Measurements from ENCODE around the gene CADPS2.

Gene CADPS2

DNA sequence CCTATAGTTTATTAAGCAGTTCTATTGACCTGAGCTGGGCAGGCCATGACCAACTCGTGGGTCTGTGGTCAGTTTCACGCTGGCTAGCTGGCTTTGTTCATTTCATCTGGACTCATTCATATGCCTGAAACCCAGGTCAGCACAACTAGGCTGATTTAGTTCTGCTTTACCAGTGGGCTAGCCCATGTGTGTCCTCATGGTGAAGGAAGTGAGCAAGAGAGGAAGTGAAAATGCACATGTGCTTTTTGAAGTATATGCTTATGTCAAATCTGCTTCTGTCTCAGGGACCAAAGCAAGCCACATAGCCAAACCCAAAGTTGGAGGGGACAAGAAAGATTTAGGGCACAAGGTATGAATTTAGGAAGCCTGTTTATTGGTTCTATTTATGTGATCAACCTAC lies 341.8 kb downstream of the CADPS2 start:
- Histone ChIP-seq H3K79me2 (ENCODE audit: insufficient read depth, low read length) (no peaks in the 10 kb centered on the region), H2AFZ (ENCODE audit: low read depth, low read length) (no peak overlapping the region), H3K4me1 (ENCODE audit: insufficient read depth, low read length) (no peaks in the 10 kb centered on the region), H3K27me3 (ENCODE audit: insufficient read depth, low read length, poor library complexity) (no peaks in the 10 kb centered on the region), H3K36me3 (ENCODE audit: insufficient read depth, low read length) (no peaks in the 10 kb centered on the region), H3K4me2 (ENCODE audit: insufficient read depth, low read length) (no peak overlapping the region), H3K4me3 (ENCODE audit: low read depth in 1 of 2, low read length in 2 of 2) (no peak overlapping the region), H4K20me1 (ENCODE audit: insufficient read depth, low read length) (no peaks in the 10 kb centered on the region), H3K9me3 (ENCODE audit: insufficient read depth, low read length, severe bottlenecking) (no peaks in the 10 kb centered on the region), H3K9ac (ENCODE audit: low read depth, low read length) (no peak overlapping the region), H3K27ac (ENCODE audit: low read length) (no peak overlapping the region)
- no peak for ATAC-seq (ENCODE audit: insufficient read depth, low read depth)
- TF ChIP-seq EZH2 (IDR thresholded peaks at IDR 0.05; ENCODE audit: borderline replicate concordance, low read depth, low read length, severe bottlenecking), result no peak
- TF ChIP-seq, protein P1, sequence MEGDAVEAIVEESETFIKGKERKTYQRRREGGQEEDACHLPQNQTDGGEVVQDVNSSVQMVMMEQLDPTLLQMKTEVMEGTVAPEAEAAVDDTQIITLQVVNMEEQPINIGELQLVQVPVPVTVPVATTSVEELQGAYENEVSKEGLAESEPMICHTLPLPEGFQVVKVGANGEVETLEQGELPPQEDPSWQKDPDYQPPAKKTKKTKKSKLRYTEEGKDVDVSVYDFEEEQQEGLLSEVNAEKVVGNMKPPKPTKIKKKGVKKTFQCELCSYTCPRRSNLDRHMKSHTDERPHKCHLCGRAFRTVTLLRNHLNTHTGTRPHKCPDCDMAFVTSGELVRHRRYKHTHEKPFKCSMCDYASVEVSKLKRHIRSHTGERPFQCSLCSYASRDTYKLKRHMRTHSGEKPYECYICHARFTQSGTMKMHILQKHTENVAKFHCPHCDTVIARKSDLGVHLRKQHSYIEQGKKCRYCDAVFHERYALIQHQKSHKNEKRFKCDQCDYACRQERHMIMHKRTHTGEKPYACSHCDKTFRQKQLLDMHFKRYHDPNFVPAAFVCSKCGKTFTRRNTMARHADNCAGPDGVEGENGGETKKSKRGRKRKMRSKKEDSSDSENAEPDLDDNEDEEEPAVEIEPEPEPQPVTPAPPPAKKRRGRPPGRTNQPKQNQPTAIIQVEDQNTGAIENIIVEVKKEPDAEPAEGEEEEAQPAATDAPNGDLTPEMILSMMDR (IDR thresholded peaks at IDR 0.05; ENCODE audit: borderline replicate concordance, extremely low read depth, low read length, poor library complexity, severe bottlenecking), result no peak
- no peak for DNase-seq

DNA sequence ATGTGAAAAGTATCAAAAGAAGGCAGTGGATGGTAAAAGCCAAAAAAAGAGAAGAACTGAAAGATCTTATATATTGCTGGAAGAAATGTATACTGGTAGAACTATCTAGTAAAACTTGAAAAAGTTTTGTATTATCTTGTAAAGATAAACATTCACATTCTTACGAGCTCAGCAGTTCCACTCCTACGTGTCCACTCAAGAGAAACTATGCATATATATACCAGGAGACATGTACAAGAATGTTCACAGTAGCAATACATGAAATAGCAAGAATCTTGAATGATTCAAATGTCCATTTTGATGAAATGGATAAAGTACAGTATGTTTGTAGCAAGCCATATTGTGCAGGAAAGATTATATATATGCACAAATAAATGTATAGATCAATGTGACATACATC lies 342.4 kb downstream of the CADPS2 start:
- H3K9ac ChIP-seq (ENCODE audit: low read depth, low read length), result no peak overlapping the region
- DNase-seq (no peak), ATAC-seq (ENCODE audit: insufficient read depth, low read depth) (no peak)
- no peak overlapping the region for H3K4me3 ChIP-seq (ENCODE audit: low read depth in 1 of 2, low read length in 2 of 2)
- TF ChIP-seq, protein P1 (IDR thresholded peaks at IDR 0.05; ENCODE audit: borderline replicate concordance, extremely low read depth, low read length, poor library complexity, severe bottlenecking), result no peak
- TF ChIP-seq EZH2 (IDR thresholded peaks at IDR 0.05; ENCODE audit: borderline replicate concordance, low read depth, low read length, severe bottlenecking), result no peak
- H4K20me1 ChIP-seq (ENCODE audit: insufficient read depth, low read length), result no peaks in the 10 kb centered on the region
- H3K79me2 ChIP-seq (ENCODE audit: insufficient read depth, low read length), result no peaks in the 10 kb centered on the region
- H2AFZ ChIP-seq (ENCODE audit: low read depth, low read length), result no peak overlapping the region
- no peaks in the 10 kb centered on the region for H3K4me1 ChIP-seq (ENCODE audit: insufficient read depth, low read length)
- H3K27ac ChIP-seq (ENCODE audit: low read length), result no peak overlapping the region
- no peaks in the 10 kb centered on the region for H3K36me3 ChIP-seq (ENCODE audit: insufficient read depth, low read length)
- H3K27me3 ChIP-seq (ENCODE audit: insufficient read depth, low read length, poor library complexity), result no peaks in the 10 kb centered on the region
- no peak overlapping the region for H3K4me2 ChIP-seq (ENCODE audit: insufficient read depth, low read length)
- no peaks in the 10 kb centered on the region for H3K9me3 ChIP-seq (ENCODE audit: insufficient read depth, low read length, severe bottlenecking)

DNA sequence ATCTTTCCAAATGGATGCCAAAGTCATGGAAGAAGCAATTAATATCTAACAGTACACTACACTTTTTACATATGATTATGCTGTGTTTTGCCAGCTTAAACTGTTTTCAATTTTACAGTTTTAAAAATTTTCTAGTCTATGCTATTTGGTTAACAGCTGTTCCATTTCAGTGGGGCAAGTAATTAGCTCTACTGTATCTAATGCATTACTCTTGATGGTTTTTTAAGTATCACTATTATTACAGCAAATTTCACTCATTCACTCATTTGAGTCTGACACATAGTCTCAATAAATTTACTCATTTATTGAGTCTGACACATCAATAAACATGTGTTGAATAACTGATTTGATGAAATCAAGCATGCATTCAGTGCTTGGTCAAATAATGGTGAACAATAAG lies 343.1 kb downstream of the CADPS2 start:
- no peaks in the 10 kb centered on the region for H3K36me3 ChIP-seq (ENCODE audit: insufficient read depth, low read length)
- no peaks in the 10 kb centered on the region for H3K4me1 ChIP-seq (ENCODE audit: insufficient read depth, low read length)
- H3K27ac ChIP-seq (ENCODE audit: low read length), result no peak overlapping the region
- no peaks in the 10 kb centered on the region for H4K20me1 ChIP-seq (ENCODE audit: insufficient read depth, low read length)
- no peak overlapping the region for H2AFZ ChIP-seq (ENCODE audit: low read depth, low read length)
- H3K79me2 ChIP-seq (ENCODE audit: insufficient read depth, low read length), result no peaks in the 10 kb centered on the region
- H3K27me3 ChIP-seq (ENCODE audit: insufficient read depth, low read length, poor library complexity), result no peaks in the 10 kb centered on the region
- no peak overlapping the region for H3K4me2 ChIP-seq (ENCODE audit: insufficient read depth, low read length)
- no peak for TF ChIP-seq EZH2 (IDR thresholded peaks at IDR 0.05; ENCODE audit: borderline replicate concordance, low read depth, low read length, severe bottlenecking)
- TF ChIP-seq, protein P1 (IDR thresholded peaks at IDR 0.05; ENCODE audit: borderline replicate concordance, extremely low read depth, low read length, poor library complexity, severe bottlenecking), result no peak
- no peak overlapping the region for H3K9ac ChIP-seq (ENCODE audit: low read depth, low read length)
- ATAC-seq (ENCODE audit: insufficient read depth, low read depth), result no peak
- H3K9me3 ChIP-seq (ENCODE audit: insufficient read depth, low read length, severe bottlenecking), result no peaks in the 10 kb centered on the region
- no peak for DNase-seq
- no peak overlapping the region for H3K4me3 ChIP-seq (ENCODE audit: low read depth in 1 of 2, low read length in 2 of 2)

DNA sequence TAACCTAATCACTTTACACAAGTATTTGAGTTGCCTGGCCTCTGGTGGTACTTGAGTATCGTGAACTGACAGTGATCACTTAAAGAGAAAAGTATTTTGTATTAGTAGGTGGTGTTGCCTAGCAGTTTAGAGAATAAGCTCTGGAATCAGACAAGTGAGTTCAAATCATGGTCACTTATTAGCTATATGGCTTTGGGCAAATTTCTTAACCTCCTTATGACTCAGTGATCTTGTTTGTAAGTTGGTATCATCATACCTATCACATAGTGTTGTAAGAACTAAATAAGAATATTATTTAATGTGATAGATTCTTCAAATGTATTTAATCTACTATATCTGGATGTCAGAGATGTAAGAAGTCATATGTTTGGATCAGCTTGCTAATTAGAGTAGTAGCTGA lies 351.2 kb downstream of the CADPS2 start:
- DNase-seq, result no peak
- Histone ChIP-seq H3K27ac (ENCODE audit: low read length) (no peak overlapping the region), H3K4me3 (ENCODE audit: low read depth in 1 of 2, low read length in 2 of 2) (no peak overlapping the region), H4K20me1 (ENCODE audit: insufficient read depth, low read length) (no peaks in the 10 kb centered on the region), H3K4me2 (ENCODE audit: insufficient read depth, low read length) (no peak overlapping the region), H3K4me1 (ENCODE audit: insufficient read depth, low read length) (no peaks in the 10 kb centered on the region), H3K79me2 (ENCODE audit: insufficient read depth, low read length) (no peaks in the 10 kb centered on the region), H3K27me3 (ENCODE audit: insufficient read depth, low read length, poor library complexity) (no peaks in the 10 kb centered on the region), H2AFZ (ENCODE audit: low read depth, low read length) (no peak overlapping the region), H3K36me3 (ENCODE audit: insufficient read depth, low read length) (no peaks in the 10 kb centered on the region), H3K9me3 (ENCODE audit: insufficient read depth, low read length, severe bottlenecking) (no peaks in the 10 kb centered on the region), H3K9ac (ENCODE audit: low read depth, low read length) (no peak overlapping the region)
- ATAC-seq (ENCODE audit: insufficient read depth, low read depth), result no peak
- TF ChIP-seq, protein P1 (IDR thresholded peaks at IDR 0.05; ENCODE audit: borderline replicate concordance, extremely low read depth, low read length, poor library complexity, severe bottlenecking), result no peak
- no peak for TF ChIP-seq EZH2 (IDR thresholded peaks at IDR 0.05; ENCODE audit: borderline replicate concordance, low read depth, low read length, severe bottlenecking)
